Stimulated activated CD8-positive, alpha-beta memory T cell treated with anti-CD3 and anti-CD28 coated beads, Interleukin-4, amount 100 ng/mL, for 48 hours (primary cell): Measurements from ENCODE around the gene FRMD4A.
"Not testable (repeated sequence)": the region's sequence is repeated elsewhere in the genome, so short reads cannot be mapped to it uniquely, and the experiment has no call there.

ENCODE experiments used
- DNase-seq: peaks from one replicate; pipeline ENCODE4 v3.0.0-alpha.2; 2020

Gene FRMD4A

GRCh38 chr10:13829790-13830189 is 500.9 kb downstream of the FRMD4A start:
- no peak for DNase-seq

GRCh38 chr10:13828284-13828683 is 502.4 kb downstream of the FRMD4A start:
- not testable (repeated sequence) for DNase-seq

- no peak for DNase-seq
Measured at GRCh38 chr10:13827076-13827797, 503.5 kb downstream of the FRMD4A start.

GRCh38 chr10:13823709-13824405 is 506.9 kb downstream of the FRMD4A start:
- DNase-seq: no peak

GRCh38 chr10:13823096-13823708 is 507.5 kb downstream of the FRMD4A start:
- DNase-seq: no peak

- no peak for DNase-seq
Measured at GRCh38 chr10:13822490-13822889, 508.2 kb downstream of the FRMD4A start.

- DNase-seq: no peak
Measured at GRCh38 chr10:13820964-13821337, 509.8 kb downstream of the FRMD4A start.

- no peak for DNase-seq
Measured at GRCh38 chr10:13820119-13820963, 510.4 kb downstream of the FRMD4A start.

- DNase-seq: no peak
Measured at GRCh38 chr10:13816195-13816925, 514.4 kb downstream of the FRMD4A start.

GRCh38 chr10:13815756-13816155 is 515.0 kb downstream of the FRMD4A start:
- DNase-seq: no peak

GRCh38 chr10:13813550-13813949 is 517.2 kb downstream of the FRMD4A start:
- no peak for DNase-seq

- no peak for DNase-seq
Measured at GRCh38 chr10:13812804-13813203, 517.9 kb downstream of the FRMD4A start.

GRCh38 chr10:13810568-13810967 is 520.2 kb downstream of the FRMD4A start:
- no peak for DNase-seq

GRCh38 chr10:13809427-13809826 is 521.3 kb downstream of the FRMD4A start:
- no peak for DNase-seq

- DNase-seq: no peak
Measured at GRCh38 chr10:13808556-13809391, 522.0 kb downstream of the FRMD4A start.

GRCh38 chr10:13806419-13806818 is 524.3 kb downstream of the FRMD4A start:
- no peak for DNase-seq

GRCh38 chr10:13803566-13804554 is 526.9 kb downstream of the FRMD4A start:
- no peak for DNase-seq

GRCh38 chr10:13801907-13802288 is 528.8 kb downstream of the FRMD4A start:
- no peak for DNase-seq

GRCh38 chr10:13801156-13801906 is 529.4 kb downstream of the FRMD4A start:
- no peak for DNase-seq
